Transverse colon (tissue), 4 donors: Measurements from ENCODE around the gene DNASE1L2.

ENCODE experiments used
- EP300 ChIP-seq: sonication (generic); formaldehyde crosslinking; IDR thresholded peaks from one replicate; pipeline ENCODE4 v1.6.1; 2017; ENCODE audit warnings: antibody characterized with exemption, low read depth
- POLR2A ChIP-seq: fragments of 450-650 bp; IDR thresholded peaks from one replicate; pipeline ENCODE4 v1.6.1; 2016; ENCODE audit warnings: antibody characterized with exemption, mild to moderate bottlenecking, moderate library complexity
- POLR2AphosphoS5 ChIP-seq, 3 donors: sonication (generic); formaldehyde crosslinking; IDR thresholded peaks; one replicate each; pipeline ENCODE4 v1.6.1; 2016; ENCODE audit warnings: antibody characterized with exemption in 3 of 3
- TF ChIP-seq, protein P1 (sequence below), 5 experiments: fragments of 200-600 bp in 3 of 5; fragments of 450-650 bp in 2 of 5; sonication (generic) in 3 of 5; IDR thresholded peaks; 1 replicate in 2 of 5; 2 replicates in 3 of 5; pipeline ENCODE4 v1.5.1; 2016 to 2017; ENCODE audit warnings: antibody characterized with exemption in 5 of 5, inconsistent platforms in 3 of 5, mild to moderate bottlenecking in 2 of 5, moderate library complexity in 1 of 5

GRCh38 chr16:2210009-2210332, 26.3 kb upstream of the DNASE1L2 start:
- TF ChIP-seq, protein P1, sequence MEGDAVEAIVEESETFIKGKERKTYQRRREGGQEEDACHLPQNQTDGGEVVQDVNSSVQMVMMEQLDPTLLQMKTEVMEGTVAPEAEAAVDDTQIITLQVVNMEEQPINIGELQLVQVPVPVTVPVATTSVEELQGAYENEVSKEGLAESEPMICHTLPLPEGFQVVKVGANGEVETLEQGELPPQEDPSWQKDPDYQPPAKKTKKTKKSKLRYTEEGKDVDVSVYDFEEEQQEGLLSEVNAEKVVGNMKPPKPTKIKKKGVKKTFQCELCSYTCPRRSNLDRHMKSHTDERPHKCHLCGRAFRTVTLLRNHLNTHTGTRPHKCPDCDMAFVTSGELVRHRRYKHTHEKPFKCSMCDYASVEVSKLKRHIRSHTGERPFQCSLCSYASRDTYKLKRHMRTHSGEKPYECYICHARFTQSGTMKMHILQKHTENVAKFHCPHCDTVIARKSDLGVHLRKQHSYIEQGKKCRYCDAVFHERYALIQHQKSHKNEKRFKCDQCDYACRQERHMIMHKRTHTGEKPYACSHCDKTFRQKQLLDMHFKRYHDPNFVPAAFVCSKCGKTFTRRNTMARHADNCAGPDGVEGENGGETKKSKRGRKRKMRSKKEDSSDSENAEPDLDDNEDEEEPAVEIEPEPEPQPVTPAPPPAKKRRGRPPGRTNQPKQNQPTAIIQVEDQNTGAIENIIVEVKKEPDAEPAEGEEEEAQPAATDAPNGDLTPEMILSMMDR (IDR thresholded peaks at IDR 0.05), result no peak
- TF ChIP-seq EP300 (no peak), POLR2AphosphoS5 (IDR thresholded peaks at IDR 0.05) (no peak), POLR2A (no peak)
